Measurements from ENCODE around the gene SLC4A4.

DNA sequence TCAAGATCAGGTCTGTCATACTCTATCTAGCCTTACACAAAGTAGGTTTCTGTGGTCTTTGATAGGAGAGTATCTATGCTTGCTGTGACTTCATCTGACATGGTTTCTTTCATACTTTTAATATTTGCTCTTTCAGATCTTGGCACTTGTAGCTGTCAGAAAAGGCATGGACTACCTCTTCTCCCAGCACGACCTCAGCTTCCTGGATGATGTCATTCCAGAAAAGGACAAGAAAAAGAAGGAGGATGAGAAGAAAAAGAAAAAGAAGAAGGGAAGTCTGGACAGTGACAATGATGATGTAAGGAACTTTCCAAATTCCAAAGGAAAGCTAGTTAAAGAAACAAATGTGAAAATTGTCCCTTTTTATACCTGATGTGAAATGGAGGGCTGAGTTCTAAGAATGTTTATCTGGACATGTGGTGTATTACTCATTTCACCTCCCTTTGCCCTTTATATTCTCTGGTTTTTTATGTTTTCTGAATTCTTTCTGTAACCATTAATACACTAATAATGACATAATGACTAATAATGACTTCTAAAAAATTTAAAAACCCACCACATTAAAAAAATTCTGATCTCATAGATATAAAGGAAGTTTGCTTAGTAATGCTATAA is 221.2 kb downstream of the SLC4A4 start:
- TF ChIP-seq, protein P1, sequence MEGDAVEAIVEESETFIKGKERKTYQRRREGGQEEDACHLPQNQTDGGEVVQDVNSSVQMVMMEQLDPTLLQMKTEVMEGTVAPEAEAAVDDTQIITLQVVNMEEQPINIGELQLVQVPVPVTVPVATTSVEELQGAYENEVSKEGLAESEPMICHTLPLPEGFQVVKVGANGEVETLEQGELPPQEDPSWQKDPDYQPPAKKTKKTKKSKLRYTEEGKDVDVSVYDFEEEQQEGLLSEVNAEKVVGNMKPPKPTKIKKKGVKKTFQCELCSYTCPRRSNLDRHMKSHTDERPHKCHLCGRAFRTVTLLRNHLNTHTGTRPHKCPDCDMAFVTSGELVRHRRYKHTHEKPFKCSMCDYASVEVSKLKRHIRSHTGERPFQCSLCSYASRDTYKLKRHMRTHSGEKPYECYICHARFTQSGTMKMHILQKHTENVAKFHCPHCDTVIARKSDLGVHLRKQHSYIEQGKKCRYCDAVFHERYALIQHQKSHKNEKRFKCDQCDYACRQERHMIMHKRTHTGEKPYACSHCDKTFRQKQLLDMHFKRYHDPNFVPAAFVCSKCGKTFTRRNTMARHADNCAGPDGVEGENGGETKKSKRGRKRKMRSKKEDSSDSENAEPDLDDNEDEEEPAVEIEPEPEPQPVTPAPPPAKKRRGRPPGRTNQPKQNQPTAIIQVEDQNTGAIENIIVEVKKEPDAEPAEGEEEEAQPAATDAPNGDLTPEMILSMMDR (IDR thresholded peaks at IDR 0.05; ENCODE audit: low read depth, low read length, poor library complexity, severe bottlenecking), result no peak
- TF ChIP-seq EZH2phosphoT487 (IDR thresholded peaks at IDR 0.05; ENCODE audit: borderline replicate concordance, low read length), result no peak
